ENCODE data around the gene RIMS4.

DNA sequence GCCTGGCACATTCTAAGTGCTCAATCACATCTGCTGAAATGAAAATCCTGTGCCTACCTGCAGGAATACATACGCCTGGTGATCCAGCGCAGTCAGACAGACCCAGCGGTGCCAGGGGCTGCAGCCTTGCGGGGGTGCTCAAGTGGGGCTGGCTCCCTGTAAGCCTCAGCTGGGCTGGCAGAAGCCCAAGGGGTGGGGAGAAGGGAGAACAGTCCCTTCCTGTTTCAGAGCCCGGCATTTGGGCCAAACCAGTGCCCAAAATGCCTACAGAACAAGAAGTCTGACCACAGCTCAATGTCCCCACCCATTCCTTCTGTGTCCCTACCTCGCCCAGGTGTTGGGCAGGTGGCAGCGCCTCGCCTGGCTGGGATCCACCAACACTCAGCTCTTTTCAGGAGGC lies 42.1 kb downstream of the RIMS4 start:
- no peak for TF ChIP-seq POLR2A (IDR thresholded peaks at IDR 0.05; ENCODE audit: control extremely low read depth in 1 of 2, low read depth in 2 of 2, low read length in 2 of 2)
- TF ChIP-seq ASH2L (IDR thresholded peaks at IDR 0.05; ENCODE audit: low read length) = no peak
- TF ChIP-seq, protein P1, sequence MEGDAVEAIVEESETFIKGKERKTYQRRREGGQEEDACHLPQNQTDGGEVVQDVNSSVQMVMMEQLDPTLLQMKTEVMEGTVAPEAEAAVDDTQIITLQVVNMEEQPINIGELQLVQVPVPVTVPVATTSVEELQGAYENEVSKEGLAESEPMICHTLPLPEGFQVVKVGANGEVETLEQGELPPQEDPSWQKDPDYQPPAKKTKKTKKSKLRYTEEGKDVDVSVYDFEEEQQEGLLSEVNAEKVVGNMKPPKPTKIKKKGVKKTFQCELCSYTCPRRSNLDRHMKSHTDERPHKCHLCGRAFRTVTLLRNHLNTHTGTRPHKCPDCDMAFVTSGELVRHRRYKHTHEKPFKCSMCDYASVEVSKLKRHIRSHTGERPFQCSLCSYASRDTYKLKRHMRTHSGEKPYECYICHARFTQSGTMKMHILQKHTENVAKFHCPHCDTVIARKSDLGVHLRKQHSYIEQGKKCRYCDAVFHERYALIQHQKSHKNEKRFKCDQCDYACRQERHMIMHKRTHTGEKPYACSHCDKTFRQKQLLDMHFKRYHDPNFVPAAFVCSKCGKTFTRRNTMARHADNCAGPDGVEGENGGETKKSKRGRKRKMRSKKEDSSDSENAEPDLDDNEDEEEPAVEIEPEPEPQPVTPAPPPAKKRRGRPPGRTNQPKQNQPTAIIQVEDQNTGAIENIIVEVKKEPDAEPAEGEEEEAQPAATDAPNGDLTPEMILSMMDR (IDR thresholded peaks at IDR 0.05; ENCODE audit: control extremely low read depth in 1 of 3, insufficient read depth in 1 of 3, low read depth in 1 of 3, low read length in 3 of 3) = no peak

Data from H1 (cell line).